Astrocyte of the spinal cord (primary cell): Measurements from ENCODE around the gene CARD8.

Experiments used
- DNase-seq: peaks from one replicate; pipeline ENCODE4 v3.0.0; 2011; ENCODE audit warnings: low read depth, low spot score
- H3K4me3 ChIP-seq: 2 replicates; pipeline ENCODE4 v1.5.1; 2011; ENCODE audit warnings: low read depth, mild to moderate bottlenecking, low read length, moderate library complexity
- CTCF ChIP-seq: IDR thresholded peaks from 2 replicates; pipeline ENCODE4 v1.5.1; 2012; ENCODE audit warnings: low read depth, mild to moderate bottlenecking, low read length, inconsistent platforms
- in situ Hi-C: cut with HindIII; loops from 2 replicates; pipeline ENCODE4 v1.10.0; 2017; ENCODE audit warnings: low sequenced_read_pairs

Gene CARD8

GRCh38 chr19:48186015-48186414 lies 69.7 kb downstream of the CARD8 start:
- no peak for TF ChIP-seq CTCF
- no peak overlapping the region for H3K4me3 ChIP-seq
- in situ Hi-C loops = no loop called here

GRCh38 chr19:48183356-48183755 lies 72.4 kb downstream of the CARD8 start:
- no peak overlapping the region for H3K4me3 ChIP-seq
- DNase-seq = no peak
- in situ Hi-C loops = no loop called here
- no peak for TF ChIP-seq CTCF

More at GRCh38 chr19:48186015-48186414, 69.7 kb downstream of the CARD8 start:
- DNase-seq = no peak

GRCh38 chr19:48182434-48182833 lies 73.3 kb downstream of the CARD8 start:
- TF ChIP-seq CTCF = no peak
- in situ Hi-C loops = no loop called here
- H3K4me3 ChIP-seq = no peak overlapping the region
- DNase-seq = no peak

GRCh38 chr19:48181505-48181904 lies 74.2 kb downstream of the CARD8 start:
- DNase-seq = no peak
- no peak overlapping the region for H3K4me3 ChIP-seq
- TF ChIP-seq CTCF = no peak
- in situ Hi-C loops = no loop called here

- in situ Hi-C loops = no loop called here
- TF ChIP-seq CTCF = no peak
- no peak for DNase-seq
- no peak overlapping the region for H3K4me3 ChIP-seq
These were observed 79.5 kb downstream of the CARD8 start for GRCh38 chr19:48176226-48176625.

GRCh38 chr19:48175578-48175977 lies 80.1 kb downstream of the CARD8 start:
- DNase-seq = no peak
- in situ Hi-C loops = no loop called here
- H3K4me3 ChIP-seq = no peak overlapping the region
- TF ChIP-seq CTCF = no peak
